CD4-positive, alpha-beta T cell (primary cell): ENCODE results near the gene ARVCF. TPM values are rescaled to one million over a fixed set of nuclear protein-coding genes. Genes with fewer than 3 reads are reported as not detected.

ENCODE experiments used
- ATAC-seq: fragments of 200-7000 bp; cut with Tn5 transposase; one replicate; pipeline ENCODE4 v1.10.0; 2022; ENCODE audit warnings: mild to moderate bottlenecking; ENCODE audit not compliant: poor library complexity
- CTCF ChIA-PET: fragments of 350-600 bp; sonication (Branson Sonifier 250); formaldehyde crosslinking; loops from one replicate; lab custom pipeline; 2021; ENCODE audit warnings: antibody characterized with exemption, inconsistent platforms; lab: Charles Lee
- POLR2A ChIA-PET: fragments of 350-600 bp; sonication (Branson Sonifier 250); formaldehyde crosslinking; loops from one replicate; lab custom pipeline; 2021; ENCODE audit warnings: antibody characterized with exemption, inconsistent platforms; lab: Charles Lee
- DNase-seq, 14 experiments: peaks; one replicate each; pipeline ENCODE4 v3.0.0-alpha.2; 2013 to 2020; ENCODE audit warnings: mixed read lengths in 2 of 14
- H3K27ac ChIP-seq, 2 donors: one replicate each; pipeline versions ENCODE4 v1.5.1 to v1.7.0; 2013; ENCODE audit warnings: low read length in 2 of 2, low read depth in 1 of 2, mild to moderate bottlenecking in 1 of 2
- H3K27me3 ChIP-seq, 2 experiments: 1 replicate in 1 of 2; 2 replicates in 1 of 2; pipeline versions ENCODE4 v1.6.1 to v1.7.0; 2013; ENCODE audit warnings: low read length in 2 of 2, control low read depth in 1 of 2, mild to moderate bottlenecking in 1 of 2, moderate library complexity in 1 of 2; ENCODE audit not compliant: insufficient read depth in 2 of 2, control insufficient read depth in 1 of 2
- H3K36me3 ChIP-seq: one replicate; pipeline ENCODE4 v1.6.1; 2013; ENCODE audit warnings: low read length, control low read depth; ENCODE audit not compliant: insufficient read depth
- H3K4me1 ChIP-seq: one replicate; pipeline ENCODE4 v1.6.1; 2013; ENCODE audit warnings: low read length, control low read depth; ENCODE audit not compliant: insufficient read depth
- H3K4me3 ChIP-seq: one replicate; pipeline ENCODE4 v1.5.1; 2013; ENCODE audit warnings: mild to moderate bottlenecking, low read length, moderate library complexity
- H3K9me3 ChIP-seq, 2 experiments: 1 replicate in 1 of 2; 2 replicates in 1 of 2; pipeline versions ENCODE4 v1.6.1 to v1.7.0; 2013; ENCODE audit warnings: low read length in 2 of 2, mild to moderate bottlenecking in 2 of 2, control low read depth in 1 of 2, moderate library complexity in 1 of 2; ENCODE audit not compliant: control insufficient read depth in 1 of 2, insufficient read depth in 1 of 2
- H3K27ac Mint-ChIP-seq: one replicate; pipeline ENCODE4 v1.8.0; 2020; ENCODE audit warnings: mixed read lengths
- H3K27me3 Mint-ChIP-seq: one replicate; pipeline ENCODE4 v1.8.0; 2021; ENCODE audit warnings: mixed read lengths
- H3K36me3 Mint-ChIP-seq: one replicate; pipeline ENCODE4 v1.8.0; 2021; ENCODE audit warnings: low read depth, mixed read lengths
- H3K4me1 Mint-ChIP-seq: one replicate; pipeline ENCODE4 v1.8.0; 2021; ENCODE audit warnings: low read depth, mixed read lengths
- H3K4me3 Mint-ChIP-seq: one replicate; pipeline ENCODE4 v1.8.0; 2020; ENCODE audit warnings: mild to moderate bottlenecking, mixed read lengths
- H3K9me3 Mint-ChIP-seq: one replicate; pipeline ENCODE4 v1.8.0; 2020; ENCODE audit warnings: mixed read lengths
- intact Hi-C, 2 experiments: fragments of 100-400 bp; cut with DNase I in 1 of 2; cut with micrococcal nuclease in 1 of 2; formaldehyde crosslinking; loops; one replicate each; pipeline versions ENCODE4 v1.15.1 to v1.9.0; 2023 to 2025; cut with DNase I, micrococcal nuclease
- total RNA-seq, 174 experiments: library from RNA in 2 of 174; stranded (reverse) in 2 of 174; gene quantifications; one replicate each; pipeline ENCODE4 v1.2.3 and lab custom pipeline; 2021 to 2026
- TF ChIP-seq, protein P1 (sequence below): fragments of 200-600 bp; IDR thresholded peaks from one replicate; pipeline ENCODE4 v1.8.0; 2022; ENCODE audit warnings: antibody characterized with exemption, mild to moderate bottlenecking

The ARVCF gene
- total RNA-seq, 2 experiments from 2014 or later, result 2.2 to 2.5 TPM

DNA sequence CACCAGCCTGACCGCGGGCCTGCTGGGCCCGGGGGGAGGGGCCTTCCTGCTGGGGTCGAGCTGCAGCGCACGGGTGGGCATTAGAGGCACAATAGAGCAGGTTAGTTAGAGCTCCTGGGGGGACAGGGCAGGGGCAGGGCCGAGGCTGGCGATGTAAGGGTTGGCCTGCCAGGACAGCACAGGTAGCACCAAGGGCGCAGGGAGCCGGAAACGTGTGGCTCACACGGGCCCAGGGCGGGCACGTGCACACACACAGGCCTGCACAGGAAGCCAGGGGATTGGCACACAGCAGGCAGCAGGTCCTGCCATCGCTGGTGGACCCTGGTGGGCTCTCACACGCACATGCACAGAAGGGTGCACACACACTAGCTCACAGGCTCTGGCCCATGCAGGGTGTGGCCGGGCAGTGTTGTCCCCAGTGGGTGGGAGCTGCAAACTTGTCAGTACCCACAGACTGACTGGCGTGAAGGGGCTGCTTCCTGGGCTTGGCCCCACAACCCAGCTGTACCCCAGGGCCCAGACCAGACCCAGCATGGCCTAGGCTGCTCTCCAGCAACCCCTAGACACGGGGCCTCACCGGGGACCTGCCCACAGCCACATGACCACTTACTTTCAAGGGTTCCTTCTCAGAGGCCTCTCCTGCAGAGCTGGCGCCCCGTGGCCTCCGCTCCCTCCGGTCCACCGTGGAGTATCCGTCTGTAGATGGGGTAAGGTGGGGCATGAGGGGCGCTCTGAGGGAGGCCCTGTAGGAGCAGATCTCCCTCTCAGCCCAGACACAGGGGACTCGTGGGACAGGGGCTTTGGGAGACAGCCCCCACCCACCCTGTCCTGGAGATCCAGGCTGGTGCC is 45.1 kb downstream of the ARVCF start:
- H3K36me3 Mint-ChIP-seq, result peaks cover 5% of the 10 kb centered on the region
- intact Hi-C loops, result loop anchor here (5.0 kb wide), 2 partner anchors 56 to 141 kb away; no protein-coding TSS in a partner anchor
- Histone ChIP-seq H3K27ac (no peak overlapping the region), H3K36me3 (peaks cover 12% of the 10 kb centered on the region), H3K9me3 (no peaks in the 10 kb centered on the region), H3K4me1 (peaks cover 18% of the 10 kb centered on the region), H3K4me3 (no peak overlapping the region), H3K27me3 (no peaks in the 10 kb centered on the region)
- H3K27me3 Mint-ChIP-seq, result no peaks in the 10 kb centered on the region
- no peak overlapping the region for H3K4me3 Mint-ChIP-seq
- no peak overlapping the region for H3K27ac Mint-ChIP-seq
- ATAC-seq (peak; percentile 45), DNase-seq (peak in 3 of 14 experiments; percentile 24 to 37 (median 32))
- ChIA-PET CTCF (interaction anchor here (1.3 to 2.4 kb wide), 3 partner anchors 41 to 164 kb away, joined by 3 to 22 read pairs (median 5); no protein-coding TSS in a partner anchor), POLR2A (interaction anchor here (1.4 to 2.0 kb wide), 4 partner anchors 29 to 157 kb away, joined by 4 to 6 read pairs (median 5); partner anchors contain the start of genes COMT, TANGO2, TRMT2A and TXNRD2)
- H3K9me3 Mint-ChIP-seq, result no peaks in the 10 kb centered on the region
- TF ChIP-seq, protein P1, sequence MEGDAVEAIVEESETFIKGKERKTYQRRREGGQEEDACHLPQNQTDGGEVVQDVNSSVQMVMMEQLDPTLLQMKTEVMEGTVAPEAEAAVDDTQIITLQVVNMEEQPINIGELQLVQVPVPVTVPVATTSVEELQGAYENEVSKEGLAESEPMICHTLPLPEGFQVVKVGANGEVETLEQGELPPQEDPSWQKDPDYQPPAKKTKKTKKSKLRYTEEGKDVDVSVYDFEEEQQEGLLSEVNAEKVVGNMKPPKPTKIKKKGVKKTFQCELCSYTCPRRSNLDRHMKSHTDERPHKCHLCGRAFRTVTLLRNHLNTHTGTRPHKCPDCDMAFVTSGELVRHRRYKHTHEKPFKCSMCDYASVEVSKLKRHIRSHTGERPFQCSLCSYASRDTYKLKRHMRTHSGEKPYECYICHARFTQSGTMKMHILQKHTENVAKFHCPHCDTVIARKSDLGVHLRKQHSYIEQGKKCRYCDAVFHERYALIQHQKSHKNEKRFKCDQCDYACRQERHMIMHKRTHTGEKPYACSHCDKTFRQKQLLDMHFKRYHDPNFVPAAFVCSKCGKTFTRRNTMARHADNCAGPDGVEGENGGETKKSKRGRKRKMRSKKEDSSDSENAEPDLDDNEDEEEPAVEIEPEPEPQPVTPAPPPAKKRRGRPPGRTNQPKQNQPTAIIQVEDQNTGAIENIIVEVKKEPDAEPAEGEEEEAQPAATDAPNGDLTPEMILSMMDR, result no peak
- H3K4me1 Mint-ChIP-seq, result peaks cover 16% of the 10 kb centered on the region

GRCh38 chr22:19970479-19971275 is 45.9 kb downstream of the ARVCF start:
- H3K4me1 ChIP-seq, result peaks cover 18% of the 10 kb centered on the region
- H3K4me3 Mint-ChIP-seq, result no peak overlapping the region
- H3K27me3 Mint-ChIP-seq, result no peaks in the 10 kb centered on the region
- TF ChIP-seq, protein P1, result peak; percentile 90
- no peak overlapping the region for H3K27ac ChIP-seq
- no peak overlapping the region for H3K4me3 ChIP-seq
- CTCF ChIA-PET, result interaction anchor here (0.7 to 2.4 kb wide), 7 partner anchors 42 to 164 kb away, joined by 3 to 22 read pairs (median 3); no protein-coding TSS in a partner anchor
- H3K36me3 ChIP-seq, result peaks cover 12% of the 10 kb centered on the region
- H3K36me3 Mint-ChIP-seq, result peaks cover 5% of the 10 kb centered on the region
- POLR2A ChIA-PET, result interaction anchor here (0.7 to 2.0 kb wide), 5 partner anchors 29 to 160 kb away, joined by 4 to 6 read pairs (median 5); partner anchors contain the start of genes COMT, TANGO2, TRMT2A and TXNRD2
- no peaks in the 10 kb centered on the region for H3K27me3 ChIP-seq
- H3K9me3 ChIP-seq, result no peaks in the 10 kb centered on the region
- no peak overlapping the region for H3K27ac Mint-ChIP-seq
- intact Hi-C loops, result loop anchor here (1.0 to 5.0 kb wide), 5 partner anchors 43 to 315 kb away; no protein-coding TSS in a partner anchor
- ATAC-seq, result peak; percentile 87
- no peaks in the 10 kb centered on the region for H3K9me3 Mint-ChIP-seq
- peaks cover 16% of the 10 kb centered on the region for H3K4me1 Mint-ChIP-seq
- peak; percentile 59 to 85 (median 76) for DNase-seq

DNA sequence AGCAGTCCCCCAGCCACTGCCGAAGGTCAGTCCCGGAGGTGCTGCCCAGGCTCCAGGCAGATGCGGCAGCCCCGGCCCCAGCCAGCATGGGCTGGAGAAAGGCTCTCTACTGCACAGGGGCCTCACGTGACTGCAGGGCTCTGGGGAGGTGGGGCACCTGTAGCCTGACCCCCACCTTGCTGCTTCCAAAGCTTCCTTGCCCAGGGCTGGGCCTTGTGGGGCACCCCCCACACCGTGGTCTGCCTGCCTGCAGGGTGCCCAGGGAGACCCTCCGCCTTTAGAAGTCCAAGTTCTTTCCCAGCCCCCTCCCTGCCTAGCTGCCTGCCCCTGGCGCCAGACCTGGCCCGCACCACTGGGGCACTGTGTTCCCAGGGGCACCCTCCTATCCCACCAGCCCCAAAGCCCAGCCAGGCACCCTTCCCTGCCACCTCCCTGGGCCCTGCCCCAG is 46.6 kb downstream of the ARVCF start:
- no peak overlapping the region for H3K27ac Mint-ChIP-seq
- Histone ChIP-seq H3K27ac (no peak overlapping the region), H3K4me1 (peaks cover 18% of the 10 kb centered on the region), H3K4me3 (no peak overlapping the region), H3K27me3 (no peaks in the 10 kb centered on the region), H3K36me3 (peaks cover 12% of the 10 kb centered on the region), H3K9me3 (no peaks in the 10 kb centered on the region)
- no peaks in the 10 kb centered on the region for H3K27me3 Mint-ChIP-seq
- no peak overlapping the region for H3K4me3 Mint-ChIP-seq
- CTCF ChIA-PET, result interaction anchor here (0.7 to 2.4 kb wide), 6 partner anchors 43 to 160 kb away, joined by 3 to 22 read pairs (median 4); no protein-coding TSS in a partner anchor
- H3K9me3 Mint-ChIP-seq, result no peaks in the 10 kb centered on the region
- peaks cover 14% of the 10 kb centered on the region for H3K4me1 Mint-ChIP-seq
- intact Hi-C loops, result loop anchor here (1.0 to 5.0 kb wide), 5 partner anchors 43 to 315 kb away; no protein-coding TSS in a partner anchor
- ATAC-seq, result no peak
- peaks cover 5% of the 10 kb centered on the region for H3K36me3 Mint-ChIP-seq
- TF ChIP-seq, protein P1, result no peak
- no peak for DNase-seq
- POLR2A ChIA-PET, result interaction anchor here (0.7 to 2.0 kb wide), 4 partner anchors 28 to 161 kb away, joined by 4 to 6 read pairs (median 5); partner anchors contain the start of genes COMT, TANGO2 and TXNRD2
